Upper lobe of left lung (tissue), 6 donors: ENCODE results near the gene PPARD. TPM values are rescaled to one million over a fixed set of nuclear protein-coding genes. Genes with fewer than 3 reads are reported as not detected.

Experiments
- ATAC-seq, 2 donors: fragments of 200-7000 bp; cut with Tn5 transposase; one replicate each; pipeline ENCODE4 v1.9.1; 2022; ENCODE audit warnings: mild to moderate bottlenecking in 2 of 2, moderate library complexity in 2 of 2; ENCODE audit not compliant: low FRiP score in 2 of 2
- DNase-seq, 2 donors: peaks; one replicate each; pipeline ENCODE4 v3.0.0-alpha.2; 2019 to 2020
- H3K27ac ChIP-seq, 4 donors: fragments of 200-600 bp; sonication (generic); one replicate each; pipeline ENCODE4 v1.5.1; 2016 to 2019
- H3K27me3 ChIP-seq, 4 donors: fragments of 200-600 bp; sonication (generic); one replicate each; pipeline ENCODE4 v1.5.1; 2017 to 2019
- H3K36me3 ChIP-seq, 4 donors: fragments of 200-600 bp; sonication (generic); one replicate each; pipeline ENCODE4 v1.5.1; 2016 to 2019
- H3K4me1 ChIP-seq, 4 donors: fragments of 200-600 bp; sonication (generic); one replicate each; pipeline ENCODE4 v1.5.1; 2018 to 2019
- H3K4me3 ChIP-seq, 4 donors: fragments of 200-600 bp; sonication (generic); one replicate each; pipeline ENCODE4 v1.5.1; 2017 to 2019; ENCODE audit warnings: mild to moderate bottlenecking in 2 of 4, moderate library complexity in 1 of 4
- H3K9me3 ChIP-seq, 4 donors: fragments of 200-600 bp; sonication (generic); one replicate each; pipeline ENCODE4 v1.5.1; 2018 to 2019
- CTCF ChIP-seq, 6 experiments: fragments of 450-650 bp in 4 of 6; fragments of 200-600 bp in 2 of 6; sonication (generic) in 2 of 6; IDR thresholded peaks; one replicate each; pipeline ENCODE4 v1.5.1; 2016 to 2019; ENCODE audit warnings: antibody characterized with exemption in 6 of 6
- EP300 ChIP-seq, 4 donors: sonication (generic); formaldehyde crosslinking; IDR thresholded peaks; one replicate each; pipeline ENCODE4 v1.5.1; 2017; ENCODE audit warnings: antibody characterized with exemption in 4 of 4, control low read depth in 2 of 4
- POLR2A ChIP-seq, 4 donors: fragments of 450-650 bp; IDR thresholded peaks; one replicate each; pipeline ENCODE4 v1.5.1; 2016 to 2017; ENCODE audit warnings: antibody characterized with exemption in 4 of 4, mild to moderate bottlenecking in 2 of 4
- POLR2AphosphoS5 ChIP-seq, 2 donors: sonication (generic); formaldehyde crosslinking; IDR thresholded peaks; one replicate each; pipeline ENCODE4 v1.5.1; 2017; ENCODE audit warnings: antibody characterized with exemption in 2 of 2
- WGBS, 2 donors: methylation state at CpG; one replicate each; pipeline ENCODE4 v1.1.5; 2017 to 2018; 5-methylcytosine and 5-hydroxymethylcytosine counted together
- total RNA-seq, 6 donors: library from RNA; depleted of rRNA in 4 of 6; stranded (reverse); fragments of >200 nt in 4 of 6; gene quantifications; one replicate each; pipeline versions ENCODE4 v1.1.0 to v1.2.1, GENCODE V29; 2016 to 2021
- donor health status: DM: no; HTN: no; CAD: no; lungs with moderate emphysema.
- donor health status: DM: no; HTN: yes; CAD: no; lungs with severe emphysema.

The PPARD gene
- total RNA-seq, 6 donors from 2014 or later, result 14.8 to 48.2 (median 31.5) TPM

GRCh38 chr6:35411066-35411465 lies 68.7 kb downstream of the PPARD start:
- no peak for TF ChIP-seq CTCF (IDR thresholded peaks at IDR 0.05)
- TF ChIP-seq POLR2AphosphoS5 (IDR thresholded peaks at IDR 0.05), result no peak
- no peak for TF ChIP-seq EP300 (IDR thresholded peaks at IDR 0.05)
- no peak for TF ChIP-seq POLR2A (IDR thresholded peaks at IDR 0.05)
- DNase-seq (no peak), ATAC-seq (no peak)
- Histone ChIP-seq H3K27ac (no peak overlapping the region), H3K4me3 (no peak overlapping the region), H3K4me1 (peaks cover 0 to 11% (median 4%) of the 10 kb centered on the region in 4 donors), H3K36me3 (peaks cover 4 to 36% (median 11%) of the 10 kb centered on the region in 4 donors), H3K9me3 (no peaks in the 10 kb centered on the region), H3K27me3 (no peaks in the 10 kb centered on the region)
- 73 to 79% methylated on average over 9 of the region's 9 CpGs for WGBS, 2 donors

- no peaks in the 10 kb centered on the region for H3K27me3 ChIP-seq
- H3K36me3 ChIP-seq, result peaks cover 4 to 36% (median 13%) of the 10 kb centered on the region in 4 donors
- H3K9me3 ChIP-seq, result no peaks in the 10 kb centered on the region
- ATAC-seq (no peak), DNase-seq (no peak)
- H3K27ac ChIP-seq, result no peak overlapping the region
- 93 to 98% methylated on average over 8 of the region's 8 CpGs for WGBS, 2 donors
- peaks cover 0 to 11% (median 4%) of the 10 kb centered on the region in 4 donors for H3K4me1 ChIP-seq
- no peak overlapping the region for H3K4me3 ChIP-seq
- TF ChIP-seq EP300 (IDR thresholded peaks at IDR 0.05) (no peak), POLR2AphosphoS5 (IDR thresholded peaks at IDR 0.05) (no peak), POLR2A (IDR thresholded peaks at IDR 0.05) (no peak), CTCF (IDR thresholded peaks at IDR 0.05) (no peak)
Measured at GRCh38 chr6:35412102-35412501, 69.7 kb downstream of the PPARD start.

GRCh38 chr6:35413911-35414310 lies 71.6 kb downstream of the PPARD start:
- DNase-seq (no peak), ATAC-seq (no peak)
- Histone ChIP-seq H3K36me3 (peaks cover 4 to 45% (median 13%) of the 10 kb centered on the region in 4 donors), H3K4me3 (no peak overlapping the region), H3K4me1 (peaks cover 4 to 15% (median 11%) of the 10 kb centered on the region in 4 donors), H3K27ac (no peak overlapping the region), H3K9me3 (no peaks in the 10 kb centered on the region), H3K27me3 (no peaks in the 10 kb centered on the region)
- TF ChIP-seq POLR2AphosphoS5 (IDR thresholded peaks at IDR 0.05) (no peak), CTCF (IDR thresholded peaks at IDR 0.05) (no peak), POLR2A (IDR thresholded peaks at IDR 0.05) (no peak), EP300 (IDR thresholded peaks at IDR 0.05) (no peak)
- 86 to 91% methylated on average over 6 of the region's 6 CpGs for WGBS, 2 donors

- Histone ChIP-seq H3K4me1 (peaks cover 6 to 20% (median 20%) of the 10 kb centered on the region in 4 donors), H3K9me3 (no peaks in the 10 kb centered on the region), H3K27ac (no peak overlapping the region), H3K27me3 (no peaks in the 10 kb centered on the region), H3K36me3 (peaks cover 4 to 49% (median 15%) of the 10 kb centered on the region in 4 donors), H3K4me3 (no peak overlapping the region)
- DNase-seq, result peak; percentile 45 to 82
- TF ChIP-seq CTCF (IDR thresholded peaks at IDR 0.05) (peak; percentile 29 to 71 (median 60)), EP300 (IDR thresholded peaks at IDR 0.05) (no peak), POLR2AphosphoS5 (IDR thresholded peaks at IDR 0.05) (no peak)
- peak; percentile 68 to 71 for ATAC-seq
- WGBS, 2 donors, result 51 to 80% methylated on average over 4 to 7 of the region's 7 CpGs
Measured at GRCh38 chr6:35415065-35415891, 72.9 kb downstream of the PPARD start.
